PFSK-1 (cell line): ENCODE results near the gene LHX2.

Source experiments
- FOXP2 ChIP-seq: optimal IDR thresholded peaks from 2 replicates; pipeline ENCODE3; 2011; ENCODE audit warnings: borderline replicate concordance, control low read depth, inconsistent platforms; ENCODE audit not compliant: insufficient read depth; ENCODE audit errors: extremely low read length, extremely low read depth
- POLR2AphosphoS5 ChIP-seq: IDR thresholded peaks from 2 replicates; pipeline ENCODE4 v1.6.1; 2012; ENCODE audit warnings: low read depth, mild to moderate bottlenecking, control low read depth, low read length, moderate library complexity
- SIN3A ChIP-seq: IDR thresholded peaks from 2 replicates; pipeline ENCODE4 v1.6.1; 2012; ENCODE audit warnings: mild to moderate bottlenecking, low read length, moderate library complexity, borderline replicate concordance; ENCODE audit not compliant: insufficient read depth
- TAF1 ChIP-seq: IDR thresholded peaks from 2 replicates; pipeline ENCODE4 v1.6.1; 2012; ENCODE audit warnings: low read length, control low read depth, borderline replicate concordance; ENCODE audit not compliant: insufficient read depth
- TF ChIP-seq, protein P1 (sequence below), 2 experiments: IDR thresholded peaks; 2 replicates each; pipeline versions ENCODE4 v1.6.1 to v1.8.0; 2011 to 2012; ENCODE audit warnings: low read depth in 2 of 2, low read length in 2 of 2, control low read depth in 1 of 2, inconsistent platforms in 1 of 2, mild to moderate bottlenecking in 1 of 2, moderate library complexity in 1 of 2; ENCODE audit not compliant: insufficient read depth in 1 of 2

Gene LHX2

DNA sequence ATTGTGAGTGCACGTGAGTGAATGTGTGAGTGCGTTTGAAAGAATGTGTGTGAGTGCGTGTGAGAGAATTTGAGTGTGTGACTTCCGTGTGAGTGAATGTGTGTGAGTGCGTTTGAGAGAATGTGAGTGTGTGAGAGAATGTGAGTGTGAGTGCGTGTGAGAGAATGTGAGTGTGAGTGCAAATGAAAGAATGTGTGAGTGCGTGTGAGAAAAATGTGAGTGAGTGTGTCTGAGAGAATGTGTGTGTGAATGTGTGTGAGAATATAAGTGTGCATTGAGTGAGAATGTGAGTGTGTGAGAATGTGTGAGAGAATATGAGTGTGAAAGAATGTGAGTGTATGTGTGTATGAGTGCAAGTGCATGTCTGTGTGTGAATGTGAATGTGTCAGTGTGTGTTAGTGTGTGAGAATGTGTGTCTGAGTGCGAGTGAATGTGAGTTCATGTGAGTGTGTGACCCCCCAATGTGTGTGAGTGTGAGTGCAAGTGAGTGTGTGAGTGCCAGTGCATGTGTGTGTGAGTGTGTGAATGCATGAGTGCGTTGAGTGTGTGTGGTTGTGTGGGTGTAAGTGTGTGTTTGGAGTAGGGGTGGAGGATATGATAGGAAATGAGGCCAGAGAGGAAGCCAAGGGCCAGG, 37.9 kb upstream of the LHX2 start:
- TF ChIP-seq TAF1 (no peak), POLR2AphosphoS5 (no peak), FOXP2 (no peak), SIN3A (no peak)
- TF ChIP-seq, protein P1, sequence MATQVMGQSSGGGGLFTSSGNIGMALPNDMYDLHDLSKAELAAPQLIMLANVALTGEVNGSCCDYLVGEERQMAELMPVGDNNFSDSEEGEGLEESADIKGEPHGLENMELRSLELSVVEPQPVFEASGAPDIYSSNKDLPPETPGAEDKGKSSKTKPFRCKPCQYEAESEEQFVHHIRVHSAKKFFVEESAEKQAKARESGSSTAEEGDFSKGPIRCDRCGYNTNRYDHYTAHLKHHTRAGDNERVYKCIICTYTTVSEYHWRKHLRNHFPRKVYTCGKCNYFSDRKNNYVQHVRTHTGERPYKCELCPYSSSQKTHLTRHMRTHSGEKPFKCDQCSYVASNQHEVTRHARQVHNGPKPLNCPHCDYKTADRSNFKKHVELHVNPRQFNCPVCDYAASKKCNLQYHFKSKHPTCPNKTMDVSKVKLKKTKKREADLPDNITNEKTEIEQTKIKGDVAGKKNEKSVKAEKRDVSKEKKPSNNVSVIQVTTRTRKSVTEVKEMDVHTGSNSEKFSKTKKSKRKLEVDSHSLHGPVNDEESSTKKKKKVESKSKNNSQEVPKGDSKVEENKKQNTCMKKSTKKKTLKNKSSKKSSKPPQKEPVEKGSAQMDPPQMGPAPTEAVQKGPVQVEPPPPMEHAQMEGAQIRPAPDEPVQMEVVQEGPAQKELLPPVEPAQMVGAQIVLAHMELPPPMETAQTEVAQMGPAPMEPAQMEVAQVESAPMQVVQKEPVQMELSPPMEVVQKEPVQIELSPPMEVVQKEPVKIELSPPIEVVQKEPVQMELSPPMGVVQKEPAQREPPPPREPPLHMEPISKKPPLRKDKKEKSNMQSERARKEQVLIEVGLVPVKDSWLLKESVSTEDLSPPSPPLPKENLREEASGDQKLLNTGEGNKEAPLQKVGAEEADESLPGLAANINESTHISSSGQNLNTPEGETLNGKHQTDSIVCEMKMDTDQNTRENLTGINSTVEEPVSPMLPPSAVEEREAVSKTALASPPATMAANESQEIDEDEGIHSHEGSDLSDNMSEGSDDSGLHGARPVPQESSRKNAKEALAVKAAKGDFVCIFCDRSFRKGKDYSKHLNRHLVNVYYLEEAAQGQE (IDR thresholded peaks at IDR 0.05; ENCODE audit: insufficient read depth in 1 of 2, low read depth in 2 of 2, low read length in 2 of 2), result no peak

DNA sequence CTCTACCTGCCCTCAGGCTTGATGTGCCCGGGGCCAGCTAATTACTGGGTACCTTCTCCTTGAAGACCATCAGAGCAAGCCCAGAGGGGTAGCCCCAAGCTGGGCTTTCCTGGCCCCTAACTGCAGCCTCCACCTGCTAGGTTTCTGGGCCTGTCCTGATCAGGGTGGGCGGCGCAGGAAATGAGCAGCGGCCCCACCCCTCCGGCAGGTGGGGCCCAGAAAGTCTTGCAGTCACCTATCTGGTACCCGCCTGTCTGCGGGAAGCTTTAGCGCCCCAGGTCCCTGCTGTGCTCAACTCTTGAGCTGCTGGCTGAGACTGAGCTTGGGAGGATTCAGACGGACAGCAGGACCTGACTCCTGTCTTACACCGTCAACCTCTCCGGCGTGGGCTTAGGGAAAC, 37.1 kb upstream of the LHX2 start:
- TF ChIP-seq, protein P1 (IDR thresholded peaks at IDR 0.05; ENCODE audit: insufficient read depth in 1 of 2, low read depth in 2 of 2, low read length in 2 of 2), result no peak
- TF ChIP-seq POLR2AphosphoS5, result no peak
- TF ChIP-seq FOXP2, result no peak
- no peak for TF ChIP-seq SIN3A
- no peak for TF ChIP-seq TAF1

DNA sequence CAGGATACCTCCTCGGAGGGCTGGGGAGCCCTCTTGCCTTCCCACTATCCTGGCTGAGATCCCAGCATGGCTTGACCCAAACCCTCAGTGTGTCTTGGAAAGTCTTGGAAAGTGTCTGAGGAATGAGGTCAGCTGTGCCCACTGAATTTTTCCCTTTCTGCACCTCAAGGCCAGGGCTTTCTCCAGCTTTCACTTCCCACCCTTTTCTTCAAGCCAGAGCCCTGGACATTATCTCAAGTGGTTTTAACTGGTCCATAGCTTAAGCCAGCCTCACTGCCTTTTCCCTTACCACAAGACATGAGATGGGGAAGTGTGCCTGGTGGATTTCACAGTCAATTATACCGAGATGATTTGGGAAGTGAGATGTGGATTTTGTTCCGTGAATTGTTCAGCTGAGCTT, 35.7 kb upstream of the LHX2 start:
- TF ChIP-seq TAF1 (no peak), FOXP2 (no peak), POLR2AphosphoS5 (no peak), SIN3A (no peak)
- TF ChIP-seq, protein P1 (IDR thresholded peaks at IDR 0.05; ENCODE audit: insufficient read depth in 1 of 2, low read depth in 2 of 2, low read length in 2 of 2), result no peak

DNA sequence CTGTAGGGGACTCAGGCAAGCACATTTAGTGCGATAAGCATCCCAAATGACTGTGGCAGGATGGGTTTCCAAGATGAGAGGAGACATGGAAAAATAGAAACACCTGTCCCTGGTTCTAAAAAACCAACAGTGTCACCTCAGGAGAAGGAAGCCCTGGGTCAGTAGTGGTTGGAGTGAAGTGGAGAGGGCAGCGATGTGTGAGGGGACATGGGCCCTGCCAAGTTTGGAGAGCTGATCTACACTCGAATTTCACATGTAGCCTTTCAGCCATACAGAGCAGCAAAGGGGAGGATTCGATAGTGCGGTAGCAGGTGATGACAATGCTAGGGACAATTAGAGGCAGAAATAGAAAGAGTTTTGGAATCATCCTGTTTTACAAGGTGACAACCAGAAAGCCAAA, 32.6 kb upstream of the LHX2 start:
- TF ChIP-seq, protein P1 (IDR thresholded peaks at IDR 0.05; ENCODE audit: insufficient read depth in 1 of 2, low read depth in 2 of 2, low read length in 2 of 2), result no peak
- TF ChIP-seq POLR2AphosphoS5 (no peak), FOXP2 (no peak), TAF1 (no peak), SIN3A (no peak)
